NB4 (cell line): Measurements from ENCODE around the gene CCL26.

ENCODE experiments used
- CTCF ChIP-seq: IDR thresholded peaks from one replicate; pipeline ENCODE4 v1.5.1; 2012; ENCODE audit warnings: low read depth, low read length
- MAX ChIP-seq: IDR thresholded peaks from 2 replicates; pipeline ENCODE4 v1.6.1; 2011; ENCODE audit warnings: low read depth, low read length
- POLR2A ChIP-seq: IDR thresholded peaks from 2 replicates; pipeline ENCODE4 v1.6.1; 2011; ENCODE audit warnings: mild to moderate bottlenecking; ENCODE audit not compliant: insufficient read length; ENCODE audit errors: extremely low read depth

- no peak for TF ChIP-seq CTCF
- no peak for TF ChIP-seq POLR2A
- no peak for TF ChIP-seq MAX
Measured at GRCh38 chr7:75804004-75804403, 32.0 kb upstream of the CCL26 start.
